Hematopoietic multipotent progenitor cell treated with erythropoietin and hydrocortisone succinate and interleukin-3 and kit ligand, for 15 days (in vitro differentiated cells): Measurements from ENCODE around the gene GGTLC1.

Source experiments
- DNase-seq: peaks from one replicate; pipeline ENCODE4 v3.0.0-alpha.2; 2015; ENCODE audit warnings: low spot score

GGTLC1 gene

DNA sequence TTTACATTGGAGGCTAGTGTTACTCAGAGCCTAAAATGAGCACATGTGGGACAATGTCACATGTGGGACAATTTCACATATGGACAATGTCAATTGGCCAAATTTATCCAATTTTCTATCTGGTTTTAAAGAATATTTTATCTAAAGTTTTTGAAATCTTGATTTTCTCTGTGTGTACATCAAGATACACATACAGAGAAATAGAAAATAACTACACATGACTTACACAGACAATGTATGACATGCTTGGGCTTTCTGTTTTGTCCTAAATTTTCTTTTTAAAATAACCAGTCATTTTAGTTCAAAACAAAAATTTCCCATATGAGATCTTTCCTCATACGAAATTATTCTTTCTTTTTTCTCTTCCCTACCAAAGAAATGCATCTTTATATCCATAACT, 24.6 kb downstream of the GGTLC1 start:
- no peak for DNase-seq

DNA sequence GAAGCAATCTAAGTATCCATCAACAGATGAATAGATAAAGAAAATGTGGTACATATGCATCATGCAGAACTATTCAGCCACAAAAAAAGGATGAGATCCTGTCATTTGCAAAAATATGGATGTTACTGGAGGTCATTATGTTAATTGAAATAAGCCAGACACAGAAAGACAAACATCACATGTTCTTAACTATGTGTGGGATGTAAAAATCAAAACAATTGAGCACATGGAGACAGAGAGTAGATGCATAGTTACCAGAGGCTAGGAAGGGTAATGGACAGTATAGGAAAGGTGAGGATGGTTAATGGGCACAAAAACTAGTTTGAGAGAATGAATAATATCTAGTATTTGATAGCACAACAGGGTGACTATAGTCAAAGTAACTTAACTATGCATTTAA, 26.3 kb downstream of the GGTLC1 start:
- DNase-seq, result no peak

DNA sequence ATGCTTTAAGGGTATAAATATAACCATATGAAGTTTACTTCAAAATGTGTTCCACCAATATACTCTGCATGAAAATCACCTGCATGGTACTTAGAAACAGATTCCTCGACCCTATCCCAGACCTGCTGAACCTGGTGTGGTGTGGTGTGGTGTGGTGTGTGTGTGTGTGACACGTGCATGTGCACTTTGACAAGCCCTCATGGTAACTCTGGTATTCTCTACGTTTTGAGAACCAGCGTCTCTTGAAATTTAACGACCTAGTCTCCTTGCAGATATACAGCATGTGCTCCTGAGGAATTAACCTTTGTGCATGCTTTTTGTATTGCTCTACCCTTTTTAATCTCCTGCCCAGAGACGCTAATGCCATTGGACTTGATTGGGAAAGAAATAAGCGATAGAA, 29.5 kb downstream of the GGTLC1 start:
- no peak for DNase-seq

DNA sequence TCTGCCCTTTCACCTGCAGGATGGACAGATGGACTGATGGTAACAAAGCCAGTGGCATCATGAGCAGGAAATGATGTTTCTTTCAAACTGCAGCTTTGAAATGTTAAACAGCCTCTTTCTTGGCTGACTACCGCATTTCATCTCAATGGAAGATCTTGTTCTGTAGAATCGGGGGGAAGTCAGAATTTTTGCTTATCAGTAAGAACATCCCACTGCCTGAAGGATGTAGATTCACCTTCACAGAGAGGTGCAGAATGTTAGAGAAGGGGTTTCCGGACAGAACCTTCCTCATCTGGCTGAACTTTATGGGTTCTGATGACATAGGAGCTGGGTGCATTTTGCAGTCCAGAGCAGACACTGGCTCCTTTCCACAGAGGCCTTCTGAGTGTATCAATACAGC, 32.7 kb downstream of the GGTLC1 start:
- DNase-seq, result no peak

DNA sequence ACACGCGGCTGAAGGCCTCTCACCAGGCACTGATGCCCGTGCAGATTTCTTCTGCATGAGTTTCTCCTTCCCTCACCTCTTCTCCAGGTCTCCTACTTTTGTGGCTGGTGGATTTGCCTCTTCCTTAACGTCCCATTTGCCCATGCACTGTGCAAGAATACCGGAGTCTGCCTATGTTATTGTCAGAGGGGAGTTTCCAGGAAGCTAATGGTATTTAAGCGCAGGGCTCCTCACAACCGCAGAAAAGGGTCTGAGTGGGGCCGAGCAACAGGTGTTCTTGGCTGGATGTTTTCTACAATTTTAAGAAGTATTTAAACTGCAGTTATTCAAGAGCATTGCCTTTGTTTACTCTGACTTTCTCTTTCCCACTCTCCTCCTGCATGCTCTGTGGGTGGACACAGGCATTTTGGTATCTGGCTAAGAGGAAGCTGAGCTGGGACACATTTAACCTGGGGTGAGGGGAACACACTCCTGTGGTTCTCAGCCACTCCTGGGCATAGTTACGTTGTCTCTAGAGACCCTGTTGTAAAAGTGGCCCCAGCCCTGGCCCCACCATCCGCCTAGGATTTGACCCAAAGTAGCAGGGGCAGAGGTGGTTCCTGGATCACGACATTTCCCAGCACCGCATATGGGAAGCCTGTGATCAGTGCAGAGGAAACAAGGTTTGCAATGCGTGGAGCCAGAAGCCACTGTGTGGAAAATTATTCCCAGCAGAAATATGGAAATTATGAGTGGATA, 34.4 kb downstream of the GGTLC1 start:
- no peak for DNase-seq

DNA sequence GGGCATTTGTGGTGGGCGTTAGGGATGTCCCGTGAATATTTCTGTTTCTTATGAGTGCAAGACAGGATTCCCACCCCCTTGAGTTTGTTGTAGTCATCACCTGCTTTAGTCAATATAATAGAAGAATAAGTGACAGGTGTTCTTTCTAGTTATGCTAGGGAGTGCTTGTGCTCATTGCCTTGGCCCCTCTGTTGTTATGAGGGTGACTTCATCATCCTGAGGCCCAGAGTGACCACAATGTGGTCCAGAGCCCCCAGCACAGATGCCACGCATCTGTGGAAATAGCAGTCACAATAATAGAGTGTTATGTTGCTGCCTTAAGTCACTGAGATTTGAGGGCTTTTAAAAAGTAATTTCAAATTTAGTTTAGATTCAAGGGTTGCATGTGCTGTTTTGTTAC, 42.4 kb downstream of the GGTLC1 start:
- DNase-seq, result no peak

DNA sequence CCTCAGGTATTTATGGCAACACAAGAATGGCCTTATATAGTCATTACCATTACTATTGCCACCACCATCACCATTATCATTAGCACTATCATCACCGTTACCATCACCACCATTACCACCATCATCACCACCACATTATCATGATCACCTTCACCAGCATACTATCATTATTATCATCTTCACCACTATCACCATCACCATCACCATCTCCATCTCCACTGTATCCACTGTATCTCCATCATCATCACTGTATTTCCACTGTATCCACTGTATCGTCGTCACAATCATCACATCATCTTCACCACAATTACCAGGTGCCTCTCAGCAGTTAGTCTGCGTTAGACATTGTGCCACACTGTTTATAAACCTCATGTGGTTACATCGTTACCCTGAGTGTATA, 45.3 kb downstream of the GGTLC1 start:
- no peak for DNase-seq

DNA sequence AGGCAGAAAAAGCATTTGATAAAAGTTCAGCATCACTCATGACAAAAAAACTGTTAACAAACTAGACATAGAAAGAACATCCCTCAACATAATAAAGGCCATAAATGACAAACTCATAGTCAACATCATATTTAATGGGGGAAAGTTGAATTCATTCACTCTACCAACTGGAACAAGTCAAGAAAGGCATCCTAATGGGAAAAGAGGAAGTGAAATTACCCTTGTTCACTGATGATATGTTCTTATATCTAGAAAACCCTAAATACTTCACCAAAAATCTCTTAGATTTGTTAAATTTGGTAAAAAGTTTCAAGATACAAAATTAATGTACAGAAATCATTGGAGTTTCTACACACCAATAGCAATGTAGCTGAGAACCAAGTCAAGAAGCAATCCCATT, 48.9 kb downstream of the GGTLC1 start:
- no peak for DNase-seq

DNA sequence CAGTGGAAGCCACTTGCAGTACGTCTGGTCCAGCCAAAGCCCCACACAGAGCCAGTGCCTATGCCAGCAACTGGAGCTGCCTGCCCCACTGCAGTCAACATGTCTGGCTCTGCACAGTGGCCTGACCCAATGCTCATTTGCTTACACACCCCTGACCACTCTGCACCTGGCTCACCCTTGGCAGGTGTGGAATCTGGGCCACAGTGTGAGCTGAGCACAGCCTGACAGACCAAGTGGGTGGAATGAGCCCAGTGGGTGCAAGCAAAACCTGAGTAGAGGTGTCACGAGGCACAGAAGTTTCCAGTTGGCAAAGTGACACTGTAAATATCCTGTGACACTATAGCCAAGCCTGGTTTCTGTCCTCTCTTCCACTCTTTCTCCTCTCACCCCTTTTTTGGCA, 49.5 kb downstream of the GGTLC1 start:
- DNase-seq, result no peak

DNA sequence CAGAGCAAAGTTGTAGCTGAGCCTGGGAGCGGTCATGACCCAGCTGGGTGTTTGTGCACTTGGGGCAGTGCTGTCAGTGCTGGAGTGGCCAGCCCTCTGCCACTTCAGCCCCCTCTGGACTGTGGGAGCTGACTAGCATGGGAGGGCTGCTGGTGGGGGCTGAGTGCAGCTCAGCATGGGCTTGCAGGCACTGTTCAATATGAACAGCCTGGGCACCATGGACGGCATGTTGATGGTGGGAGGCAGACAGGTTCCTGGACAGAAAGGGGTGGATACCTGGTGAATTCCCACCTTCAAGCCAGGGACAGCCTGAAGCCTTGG, 50.5 kb downstream of the GGTLC1 start:
- no peak for DNase-seq

DNA sequence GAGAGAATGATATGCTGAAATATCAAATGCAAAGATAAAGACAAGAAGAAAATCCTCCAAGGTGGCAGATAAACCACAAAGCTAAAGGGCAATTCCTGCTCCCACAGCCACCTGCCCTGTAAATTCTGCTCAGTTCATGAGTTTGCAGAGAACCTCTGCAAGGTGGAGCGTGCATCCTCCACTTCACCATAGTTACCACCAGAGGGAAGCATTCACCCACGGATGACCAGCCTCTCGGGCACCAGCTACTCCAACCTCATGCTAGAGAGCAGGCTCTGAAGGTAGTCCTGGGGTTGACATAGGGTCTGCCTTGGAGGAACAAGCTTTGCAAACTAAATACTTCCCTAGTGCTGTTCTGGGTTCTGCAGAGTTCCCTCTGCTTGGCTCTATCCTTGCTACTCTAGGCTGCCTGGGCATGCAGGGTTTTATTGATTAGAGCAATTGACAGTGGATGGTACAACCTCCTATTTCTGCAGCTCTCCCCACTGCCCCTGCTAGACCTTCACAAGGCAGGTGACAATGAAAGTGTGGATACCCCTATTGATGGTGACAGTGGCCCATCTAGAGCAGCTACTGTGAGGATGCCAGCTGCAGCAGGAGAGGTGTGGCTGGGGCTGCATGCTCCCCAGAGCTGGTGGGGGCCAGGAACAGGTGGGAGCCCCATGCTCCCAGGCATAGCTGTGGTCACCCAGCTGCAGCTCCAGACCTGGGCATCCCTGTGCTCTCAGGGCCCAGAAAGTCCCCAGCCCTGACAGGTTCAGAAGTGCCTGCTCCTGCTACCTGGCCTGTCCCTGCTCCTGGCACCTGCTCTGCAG, 51.1 kb downstream of the GGTLC1 start:
- peak; percentile 2 for DNase-seq
